ENCODE data around the gene MRAS. TPM values are rescaled to one million over a fixed set of nuclear protein-coding genes. Genes with fewer than 3 reads are reported as not detected.

MRAS gene
- polyA plus RNA-seq, 1 donor from 2014 or later: 52.8 TPM

- no peaks in the 10 kb centered on the region for H3K9me2 ChIP-seq (ENCODE audit: insufficient read depth, low read length)
- H3K9me3 ChIP-seq (ENCODE audit: low read length): no peaks in the 10 kb centered on the region
- H3K9ac ChIP-seq (ENCODE audit: low read length): no peak overlapping the region
- H4K20me1 ChIP-seq (ENCODE audit: insufficient read depth): no peaks in the 10 kb centered on the region
- no peak overlapping the region for H3K4me3 ChIP-seq (ENCODE audit: low read length)
- no peak overlapping the region for H2AFZ ChIP-seq (ENCODE audit: low read depth, low read length)
- H3K36me3 ChIP-seq (ENCODE audit: insufficient read depth, low read length): no peaks in the 10 kb centered on the region
- H3K27ac ChIP-seq (ENCODE audit: low read length): no peak overlapping the region
- H3K79me2 ChIP-seq (replicated peaks; ENCODE audit: insufficient read depth, low read length): no peaks in the 10 kb centered on the region
- no peaks in the 10 kb centered on the region for H3F3A ChIP-seq (ENCODE audit: insufficient read depth, low read length, poor library complexity, severe bottlenecking)
- no peaks in the 10 kb centered on the region for H3K27me3 ChIP-seq (ENCODE audit: insufficient read depth, low read depth, low read length)
- H3K4me2 ChIP-seq (ENCODE audit: low read length): no peak overlapping the region
- TF ChIP-seq CTCF (IDR thresholded peaks at IDR 0.05; ENCODE audit: poor library complexity, severe bottlenecking) (no peak), POLR2AphosphoS5 (IDR thresholded peaks at IDR 0.05) (no peak), MXI1 (conservative IDR thresholded peaks at IDR 0.05; ENCODE audit: poor library complexity, severe bottlenecking) (no peak), RAD21 (conservative IDR thresholded peaks at IDR 0.05) (no peak), EZH2 (IDR thresholded peaks at IDR 0.05; ENCODE audit: borderline replicate concordance, insufficient read depth, low read length, poor library complexity, severe bottlenecking) (no peak), TAF1 (IDR thresholded peaks at IDR 0.05; ENCODE audit: low read depth) (no peak), REST (IDR thresholded peaks at IDR 0.05; ENCODE audit: borderline replicate concordance) (no peak)
Observed at GRCh38 chr3:138359148-138359918, 11.0 kb downstream of the MRAS start.

- no peak overlapping the region for H3K4me3 ChIP-seq (ENCODE audit: low read length)
- no peak for TF ChIP-seq EP300 (conservative IDR thresholded peaks at IDR 0.05; ENCODE audit: poor library complexity, severe bottlenecking)
- no peak for TF ChIP-seq RAD21 (conservative IDR thresholded peaks at IDR 0.05)
- no peak for TF ChIP-seq REST (IDR thresholded peaks at IDR 0.05; ENCODE audit: borderline replicate concordance)
- TF ChIP-seq EZH2 (IDR thresholded peaks at IDR 0.05; ENCODE audit: borderline replicate concordance, insufficient read depth, low read length, poor library complexity, severe bottlenecking): no peak
- no peak for TF ChIP-seq POLR2AphosphoS5 (IDR thresholded peaks at IDR 0.05)
- TF ChIP-seq SMC3 (conservative IDR thresholded peaks at IDR 0.05; ENCODE audit: poor library complexity): no peak
- no peak for TF ChIP-seq TAF1 (IDR thresholded peaks at IDR 0.05; ENCODE audit: low read depth)
- TF ChIP-seq MXI1 (conservative IDR thresholded peaks at IDR 0.05; ENCODE audit: poor library complexity, severe bottlenecking): no peak
- TF ChIP-seq CTCF (IDR thresholded peaks at IDR 0.05; ENCODE audit: poor library complexity, severe bottlenecking): no peak
- no peaks in the 10 kb centered on the region for H3K9me3 ChIP-seq (ENCODE audit: low read length)
- no peaks in the 10 kb centered on the region for H3K36me3 ChIP-seq (ENCODE audit: insufficient read depth, low read length)
- no peaks in the 10 kb centered on the region for H3F3A ChIP-seq (ENCODE audit: insufficient read depth, low read length, poor library complexity, severe bottlenecking)
- H4K20me1 ChIP-seq (ENCODE audit: insufficient read depth): no peaks in the 10 kb centered on the region
- H3K4me2 ChIP-seq (ENCODE audit: low read length): no peak overlapping the region
- H3K9ac ChIP-seq (ENCODE audit: low read length): no peak overlapping the region
- no peaks in the 10 kb centered on the region for H3K79me2 ChIP-seq (replicated peaks; ENCODE audit: insufficient read depth, low read length)
- H3K9me2 ChIP-seq (ENCODE audit: insufficient read depth, low read length): no peaks in the 10 kb centered on the region
- H3K27me3 ChIP-seq (ENCODE audit: insufficient read depth, low read depth, low read length): no peaks in the 10 kb centered on the region
- H3K27ac ChIP-seq (ENCODE audit: low read length): no peak overlapping the region
- H2AFZ ChIP-seq (ENCODE audit: low read depth, low read length): no peak overlapping the region
Observed at GRCh38 chr3:138359919-138360868, 11.8 kb downstream of the MRAS start.
